Esophagus squamous epithelium (tissue), 4 donors: Measurements from ENCODE around the gene CCR4.

Experiments used
- POLR2A ChIP-seq, 4 donors: fragments of 450-650 bp; IDR thresholded peaks; one replicate each; pipeline ENCODE4 v1.6.1; 2017; ENCODE audit warnings: antibody characterized with exemption in 4 of 4, mild to moderate bottlenecking in 4 of 4, moderate library complexity in 3 of 4
- TF ChIP-seq, protein P1 (sequence below), 6 experiments: fragments of 450-650 bp in 4 of 6; fragments of 200-600 bp in 2 of 6; sonication (generic) in 2 of 6; IDR thresholded peaks; one replicate each; pipeline ENCODE4 v1.5.1; 2016 to 2019; ENCODE audit warnings: antibody characterized with exemption in 6 of 6, mild to moderate bottlenecking in 4 of 6, moderate library complexity in 4 of 6

DNA sequence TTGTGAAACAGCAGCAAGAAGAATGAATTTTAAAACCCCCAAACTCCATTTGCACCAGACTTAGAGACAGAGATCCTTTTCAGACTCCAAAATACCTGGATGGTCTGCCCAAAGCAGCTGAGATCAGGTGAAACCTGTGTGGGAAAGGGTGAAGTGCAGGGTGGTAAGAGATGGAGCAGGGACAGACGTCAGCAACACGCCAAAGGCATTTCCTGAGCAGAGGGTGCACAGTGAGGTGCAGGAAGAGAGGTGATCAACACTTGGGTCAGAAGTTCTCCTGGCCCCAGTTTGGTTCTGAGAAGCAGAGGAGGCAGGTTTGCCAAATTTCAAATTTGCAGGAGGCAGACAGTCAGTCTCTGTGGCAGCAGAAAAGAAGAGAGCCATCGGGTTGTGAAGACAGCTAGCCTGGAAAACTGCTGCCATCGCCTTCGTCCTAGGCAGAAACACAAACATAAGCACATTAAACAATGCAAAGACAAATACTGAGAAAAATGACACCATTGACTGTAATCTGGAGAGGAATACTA lies 9.8 kb downstream of the CCR4 start:
- TF ChIP-seq, protein P1, sequence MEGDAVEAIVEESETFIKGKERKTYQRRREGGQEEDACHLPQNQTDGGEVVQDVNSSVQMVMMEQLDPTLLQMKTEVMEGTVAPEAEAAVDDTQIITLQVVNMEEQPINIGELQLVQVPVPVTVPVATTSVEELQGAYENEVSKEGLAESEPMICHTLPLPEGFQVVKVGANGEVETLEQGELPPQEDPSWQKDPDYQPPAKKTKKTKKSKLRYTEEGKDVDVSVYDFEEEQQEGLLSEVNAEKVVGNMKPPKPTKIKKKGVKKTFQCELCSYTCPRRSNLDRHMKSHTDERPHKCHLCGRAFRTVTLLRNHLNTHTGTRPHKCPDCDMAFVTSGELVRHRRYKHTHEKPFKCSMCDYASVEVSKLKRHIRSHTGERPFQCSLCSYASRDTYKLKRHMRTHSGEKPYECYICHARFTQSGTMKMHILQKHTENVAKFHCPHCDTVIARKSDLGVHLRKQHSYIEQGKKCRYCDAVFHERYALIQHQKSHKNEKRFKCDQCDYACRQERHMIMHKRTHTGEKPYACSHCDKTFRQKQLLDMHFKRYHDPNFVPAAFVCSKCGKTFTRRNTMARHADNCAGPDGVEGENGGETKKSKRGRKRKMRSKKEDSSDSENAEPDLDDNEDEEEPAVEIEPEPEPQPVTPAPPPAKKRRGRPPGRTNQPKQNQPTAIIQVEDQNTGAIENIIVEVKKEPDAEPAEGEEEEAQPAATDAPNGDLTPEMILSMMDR (IDR thresholded peaks at IDR 0.05) = no peak
- TF ChIP-seq POLR2A (IDR thresholded peaks at IDR 0.05) = peak in 1 of 4 donors; percentile 37
